HG02571 (cell line): ENCODE data around the gene GPI.
"Not testable (repeated sequence)": the region's sequence is repeated elsewhere in the genome, so short reads cannot be mapped to it uniquely, and the experiment has no call there.

Experiments used
- ATAC-seq: cut with Tn5 transposase; IDR thresholded peaks from one replicate; pipeline ENCODE4 v1.9.1; 2021; ENCODE audit warnings: mild to moderate bottlenecking, moderate library complexity; ENCODE audit not compliant: unreplicated experiment

The GPI gene

GRCh38 chr19:34364830-34365462 lies at the start of gene GPI:
Gene GPI, plus strand, starts transcription at chr19:34365196. Its CDS starts 71 bp downstream, at chr19:34365267.
- ATAC-seq: peak; percentile 67

GRCh38 chr19:34316247-34316646 lies 48.7 kb upstream of the GPI start:
- ATAC-seq: no peak

GRCh38 chr19:34316741-34317301 lies 48.2 kb upstream of the GPI start:
- ATAC-seq: no peak

GRCh38 chr19:34317311-34317927 lies 47.6 kb upstream of the GPI start:
- ATAC-seq: no peak

- no peak for ATAC-seq
Measured at GRCh38 chr19:34319230-34319585, 45.8 kb upstream of the GPI start.

GRCh38 chr19:34319785-34320184 lies 45.2 kb upstream of the GPI start:
- ATAC-seq: no peak

- no peak for ATAC-seq
Measured at GRCh38 chr19:34320277-34320676, 44.7 kb upstream of the GPI start.

- ATAC-seq: no peak
Measured at GRCh38 chr19:34321735-34322134, 43.3 kb upstream of the GPI start.

- ATAC-seq: no peak
Measured at GRCh38 chr19:34323433-34324204, 41.4 kb upstream of the GPI start.

- ATAC-seq: no peak
Measured at GRCh38 chr19:34324320-34324719, 40.7 kb upstream of the GPI start.

- ATAC-seq: no peak
Measured at GRCh38 chr19:34325181-34325580, 39.8 kb upstream of the GPI start.

- no peak for ATAC-seq
Measured at GRCh38 chr19:34325981-34326787, 38.8 kb upstream of the GPI start.

- no peak for ATAC-seq
Measured at GRCh38 chr19:34327851-34328250, 37.1 kb upstream of the GPI start.

- no peak for ATAC-seq
Measured at GRCh38 chr19:34328982-34329381, 36.0 kb upstream of the GPI start.

- ATAC-seq: no peak
Measured at GRCh38 chr19:34330116-34330515, 34.9 kb upstream of the GPI start.

GRCh38 chr19:34330596-34330995 lies 34.4 kb upstream of the GPI start:
- ATAC-seq: not testable (repeated sequence)

GRCh38 chr19:34331596-34331995 lies 33.4 kb upstream of the GPI start:
- not testable (repeated sequence) for ATAC-seq

GRCh38 chr19:34332027-34332760 lies 32.8 kb upstream of the GPI start:
- no peak for ATAC-seq

GRCh38 chr19:34335914-34336313 lies 29.1 kb upstream of the GPI start:
- ATAC-seq: no peak

GRCh38 chr19:34336781-34337271 lies 28.2 kb upstream of the GPI start:
- no peak for ATAC-seq
